Progenitor cell of endocrine pancreas (in vitro differentiated cells): Measurements from ENCODE around the gene HDAC6. TPM values are rescaled to one million over a fixed set of nuclear protein-coding genes. Genes with fewer than 3 reads are reported as not detected.

ENCODE experiments used
- DNase-seq: peaks from one replicate; pipeline ENCODE4 v3.0.0; 2021; ENCODE audit warnings: low spot score; ENCODE audit not compliant: unreplicated experiment
- H3K27ac Mint-ChIP-seq: 2 replicates; pipeline ENCODE4 v1.8.0; 2021; ENCODE audit warnings: mild to moderate bottlenecking, moderate library complexity, mixed read lengths
- H3K27me3 Mint-ChIP-seq: 2 replicates; pipeline ENCODE4 v1.8.0; 2021; ENCODE audit warnings: mixed read lengths
- H3K36me3 Mint-ChIP-seq: 2 replicates; pipeline ENCODE4 v1.8.0; 2022; ENCODE audit warnings: mixed read lengths; ENCODE audit not compliant: insufficient read depth
- H3K4me1 Mint-ChIP-seq: 2 replicates; pipeline ENCODE4 v1.8.0; 2021; ENCODE audit warnings: low read depth, mixed read lengths
- H3K4me3 Mint-ChIP-seq: 2 replicates; pipeline ENCODE4 v1.8.0; 2021; ENCODE audit warnings: low read depth, mild to moderate bottlenecking, moderate library complexity, mixed read lengths
- H3K9me3 Mint-ChIP-seq: 2 replicates; pipeline ENCODE4 v1.8.0; 2021; ENCODE audit warnings: low read depth, mixed read lengths
- CTCF ChIP-seq: fragments of 200-600 bp; sonication (generic); IDR thresholded peaks from one replicate; pipeline ENCODE4 v1.5.0; 2021; ENCODE audit warnings: antibody characterized with exemption, mild to moderate bottlenecking; ENCODE audit not compliant: unreplicated experiment
- total RNA-seq: library from RNA; stranded (reverse); gene quantifications from 2 replicates; pipeline ENCODE4 v1.2.1, GENCODE V29; 2021

The HDAC6 gene
- total RNA-seq, 1 donor from 2014 or later, result 261 TPM

DNA sequence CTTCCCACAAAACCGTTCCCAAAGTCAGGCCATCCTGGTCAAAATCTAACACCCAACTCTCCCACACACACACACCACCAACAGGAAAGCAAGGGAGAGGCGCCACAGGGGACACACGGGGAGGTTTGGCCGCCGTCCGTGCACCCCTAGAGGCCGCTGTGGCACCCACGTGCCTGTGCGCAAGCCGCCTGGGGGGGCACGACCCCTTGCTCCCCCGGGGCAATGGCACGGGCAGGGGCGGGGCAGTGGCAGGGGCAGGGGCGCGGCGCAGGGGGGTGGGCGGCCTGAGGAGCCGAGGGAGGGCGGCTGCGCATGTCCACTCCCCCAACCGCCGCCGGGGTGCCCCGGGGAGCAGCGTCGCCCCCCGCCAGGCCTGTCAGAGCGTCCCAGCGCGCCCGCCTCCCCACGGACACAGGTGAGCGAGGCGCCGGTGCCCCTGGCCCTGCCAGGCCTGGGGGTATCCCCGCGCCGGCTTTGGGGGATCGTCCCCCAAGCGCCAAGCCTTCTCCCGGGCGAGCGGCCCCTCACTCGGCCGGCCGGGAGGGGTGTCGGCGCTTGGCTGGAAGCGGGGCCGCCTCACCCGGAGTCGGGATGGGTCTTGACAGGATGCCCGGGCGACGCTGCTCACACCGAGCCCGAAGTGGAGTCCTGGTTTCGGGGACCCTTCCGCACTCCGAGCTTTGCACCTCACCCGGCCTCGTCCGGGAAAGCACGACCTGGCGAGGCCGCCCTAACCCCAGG, 24.4 kb downstream of the HDAC6 start, which contains the start of gene ERAS:
Gene ERAS (plus strand): TSS at position 379 of the 741 bp plus-strand sequence. CDS start 2,611 bp downstream, outside the sequence.
- DNase-seq, result no peak
- Mint-ChIP-seq H3K4me1 (no peaks in the 10 kb centered on the region), H3K4me3 (no peak within 1 kb of the TSS), H3K27me3 (peaks cover 29% of the 10 kb centered on the region), H3K9me3 (peaks cover 7% of the 10 kb centered on the region), H3K27ac (no peak within 1 kb of the TSS), H3K36me3 (peaks cover 23% of the 10 kb centered on the region)
- TF ChIP-seq CTCF, result no peak

DNA sequence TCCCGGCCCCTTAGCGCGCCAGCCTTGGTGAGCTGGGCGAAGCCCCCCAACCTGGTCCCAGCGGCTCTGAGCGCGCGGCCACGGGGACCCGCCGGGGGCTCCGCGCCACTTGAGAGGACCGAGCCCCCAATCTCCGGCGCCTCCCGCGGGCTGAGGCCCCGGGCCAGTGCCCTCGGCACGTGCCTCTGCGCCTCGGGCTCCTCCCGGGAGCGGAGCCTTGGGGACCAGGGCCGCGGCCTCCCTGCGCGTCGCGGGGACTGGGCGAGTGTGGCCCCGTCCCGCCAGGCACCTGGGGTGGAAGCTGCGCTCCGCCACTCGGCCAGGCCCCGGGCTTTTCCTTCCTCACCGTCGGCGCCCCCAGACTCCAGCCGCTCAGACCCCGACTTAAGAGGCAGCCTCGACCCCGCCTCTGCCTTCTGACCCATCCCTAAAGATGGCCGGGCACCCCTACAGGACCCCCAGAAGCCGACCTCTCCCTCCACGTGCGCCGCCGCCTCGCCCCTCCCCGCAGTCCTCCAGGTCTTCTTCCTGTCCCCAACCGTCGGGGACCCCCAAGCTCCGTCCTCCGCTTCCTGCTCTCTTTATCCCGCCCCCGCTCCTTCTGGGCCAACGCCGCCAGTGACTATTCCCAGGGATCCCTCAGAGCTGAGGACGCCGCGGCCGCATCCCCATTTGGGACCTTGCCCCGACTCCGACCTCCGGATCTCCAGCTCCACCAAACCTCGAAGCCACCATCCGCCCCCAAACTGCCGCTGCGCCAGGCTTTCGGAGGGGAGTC, 25.2 kb downstream of the HDAC6 start:
- TF ChIP-seq CTCF, result no peak
- peaks cover 22% of the 10 kb centered on the region for H3K36me3 Mint-ChIP-seq
- peaks cover 7% of the 10 kb centered on the region for H3K9me3 Mint-ChIP-seq
- no peak for DNase-seq
- no peak overlapping the region for H3K4me3 Mint-ChIP-seq
- no peaks in the 10 kb centered on the region for H3K4me1 Mint-ChIP-seq
- peaks cover 29% of the 10 kb centered on the region for H3K27me3 Mint-ChIP-seq
- no peak overlapping the region for H3K27ac Mint-ChIP-seq

- TF ChIP-seq CTCF, result no peak
- Mint-ChIP-seq H3K36me3 (peaks cover 22% of the 10 kb centered on the region), H3K27ac (no peak overlapping the region), H3K9me3 (peaks cover 7% of the 10 kb centered on the region), H3K4me1 (no peaks in the 10 kb centered on the region), H3K4me3 (no peak overlapping the region), H3K27me3 (peaks cover 34% of the 10 kb centered on the region)
- DNase-seq, result no peak
These were observed 25.7 kb downstream of the HDAC6 start for GRCh38 chrX:48827654-48827968.

- TF ChIP-seq CTCF, result no peak
- peaks cover 50% of the 10 kb centered on the region for H3K27me3 Mint-ChIP-seq
- peaks cover 22% of the 10 kb centered on the region for H3K36me3 Mint-ChIP-seq
- peaks cover 7% of the 10 kb centered on the region for H3K9me3 Mint-ChIP-seq
- no peak for DNase-seq
- H3K4me1 Mint-ChIP-seq, result no peaks in the 10 kb centered on the region
- no peak overlapping the region for H3K4me3 Mint-ChIP-seq
- H3K27ac Mint-ChIP-seq, result no peak overlapping the region
These were observed 27.3 kb downstream of the HDAC6 start for GRCh38 chrX:48829016-48829735.
